ENCODE data around the gene TNIK.

- TF ChIP-seq POLR2AphosphoS5 (IDR thresholded peaks at IDR 0.05) (no peak), REST (IDR thresholded peaks at IDR 0.05; ENCODE audit: borderline replicate concordance) (no peak), CTCF (IDR thresholded peaks at IDR 0.05; ENCODE audit: poor library complexity, severe bottlenecking) (no peak), EZH2 (IDR thresholded peaks at IDR 0.05; ENCODE audit: borderline replicate concordance, insufficient read depth, low read length, poor library complexity, severe bottlenecking) (no peak)
Observed at GRCh38 chr3:171260466-171260865, 199.7 kb downstream of the TNIK start.
